Subcutaneous adipose tissue (tissue), 4 donors: ENCODE measurements around the gene DDR2. TPM values are rescaled to one million over a fixed set of nuclear protein-coding genes. Genes with fewer than 3 reads are reported as not detected.

Source experiments
- CTCF ChIP-seq: fragments of 450-650 bp; IDR thresholded peaks from one replicate; pipeline ENCODE4 v1.5.1; 2016; ENCODE audit warnings: low read depth, mild to moderate bottlenecking, control low read depth, antibody characterized with exemption, moderate library complexity
- total RNA-seq, 4 donors: library from RNA; depleted of rRNA; stranded (reverse); fragments of >200 nt; gene quantifications; one replicate each; pipeline ENCODE4 v1.1.0, GENCODE V29; 2016

Gene DDR2
- total RNA-seq, 4 donors from 2014 or later = 98.7 to 258 (median 200) TPM

GRCh38 chr1:162691999-162692575 is 59.8 kb downstream of the DDR2 start:
- TF ChIP-seq CTCF = no peak

GRCh38 chr1:162694911-162695310 is 62.6 kb downstream of the DDR2 start:
- TF ChIP-seq CTCF = no peak

- no peak for TF ChIP-seq CTCF
Observed at GRCh38 chr1:162695687-162696086, 63.4 kb downstream of the DDR2 start.

- TF ChIP-seq CTCF = no peak
Observed at GRCh38 chr1:162696286-162696862, 64.1 kb downstream of the DDR2 start.

GRCh38 chr1:162697140-162697895 is 65.1 kb downstream of the DDR2 start:
- no peak for TF ChIP-seq CTCF

GRCh38 chr1:162699366-162699765 is 67.1 kb downstream of the DDR2 start:
- TF ChIP-seq CTCF = no peak

- TF ChIP-seq CTCF = no peak
Observed at GRCh38 chr1:162700131-162700530, 67.9 kb downstream of the DDR2 start.
